CD4-positive, alpha-beta T cell (primary cell): ENCODE data around the gene PIK3R6. TPM values are rescaled to one million over a fixed set of nuclear protein-coding genes. Genes with fewer than 3 reads are reported as not detected.
"Not testable (repeated sequence)": the region's sequence is repeated elsewhere in the genome, so short reads cannot be mapped to it uniquely, and the experiment has no call there.

ENCODE experiments used
- ATAC-seq: fragments of 200-7000 bp; cut with Tn5 transposase; one replicate; pipeline ENCODE4 v1.10.0; 2022; ENCODE audit warnings: mild to moderate bottlenecking; ENCODE audit not compliant: poor library complexity
- CTCF ChIA-PET: fragments of 350-600 bp; sonication (Branson Sonifier 250); formaldehyde crosslinking; loops from one replicate; lab custom pipeline; 2021; ENCODE audit warnings: antibody characterized with exemption, inconsistent platforms; lab: Charles Lee
- POLR2A ChIA-PET: fragments of 350-600 bp; sonication (Branson Sonifier 250); formaldehyde crosslinking; loops from one replicate; lab custom pipeline; 2021; ENCODE audit warnings: antibody characterized with exemption, inconsistent platforms; lab: Charles Lee
- DNase-seq, 14 experiments: peaks; one replicate each; pipeline ENCODE4 v3.0.0-alpha.2; 2013 to 2020; ENCODE audit warnings: mixed read lengths in 2 of 14
- H3K27ac ChIP-seq, 2 donors: one replicate each; pipeline versions ENCODE4 v1.5.1 to v1.7.0; 2013; ENCODE audit warnings: low read length in 2 of 2, low read depth in 1 of 2, mild to moderate bottlenecking in 1 of 2
- H3K27me3 ChIP-seq, 2 experiments: 1 replicate in 1 of 2; 2 replicates in 1 of 2; pipeline versions ENCODE4 v1.6.1 to v1.7.0; 2013; ENCODE audit warnings: low read length in 2 of 2, control low read depth in 1 of 2, mild to moderate bottlenecking in 1 of 2, moderate library complexity in 1 of 2; ENCODE audit not compliant: insufficient read depth in 2 of 2, control insufficient read depth in 1 of 2
- H3K36me3 ChIP-seq: one replicate; pipeline ENCODE4 v1.6.1; 2013; ENCODE audit warnings: low read length, control low read depth; ENCODE audit not compliant: insufficient read depth
- H3K4me1 ChIP-seq: one replicate; pipeline ENCODE4 v1.6.1; 2013; ENCODE audit warnings: low read length, control low read depth; ENCODE audit not compliant: insufficient read depth
- H3K4me3 ChIP-seq: one replicate; pipeline ENCODE4 v1.5.1; 2013; ENCODE audit warnings: mild to moderate bottlenecking, low read length, moderate library complexity
- H3K9me3 ChIP-seq, 2 experiments: 1 replicate in 1 of 2; 2 replicates in 1 of 2; pipeline versions ENCODE4 v1.6.1 to v1.7.0; 2013; ENCODE audit warnings: low read length in 2 of 2, mild to moderate bottlenecking in 2 of 2, control low read depth in 1 of 2, moderate library complexity in 1 of 2; ENCODE audit not compliant: control insufficient read depth in 1 of 2, insufficient read depth in 1 of 2
- H3K27ac Mint-ChIP-seq: one replicate; pipeline ENCODE4 v1.8.0; 2020; ENCODE audit warnings: mixed read lengths
- H3K27me3 Mint-ChIP-seq: one replicate; pipeline ENCODE4 v1.8.0; 2021; ENCODE audit warnings: mixed read lengths
- H3K36me3 Mint-ChIP-seq: one replicate; pipeline ENCODE4 v1.8.0; 2021; ENCODE audit warnings: low read depth, mixed read lengths
- H3K4me1 Mint-ChIP-seq: one replicate; pipeline ENCODE4 v1.8.0; 2021; ENCODE audit warnings: low read depth, mixed read lengths
- H3K4me3 Mint-ChIP-seq: one replicate; pipeline ENCODE4 v1.8.0; 2020; ENCODE audit warnings: mild to moderate bottlenecking, mixed read lengths
- H3K9me3 Mint-ChIP-seq: one replicate; pipeline ENCODE4 v1.8.0; 2020; ENCODE audit warnings: mixed read lengths
- intact Hi-C, 2 experiments: fragments of 100-400 bp; cut with DNase I in 1 of 2; cut with micrococcal nuclease in 1 of 2; formaldehyde crosslinking; loops; one replicate each; pipeline versions ENCODE4 v1.15.1 to v1.9.0; 2023 to 2025; cut with DNase I, micrococcal nuclease
- total RNA-seq, 174 experiments: library from RNA in 2 of 174; stranded (reverse) in 2 of 174; gene quantifications; one replicate each; pipeline ENCODE4 v1.2.3 and lab custom pipeline; 2021 to 2026
- TF ChIP-seq, protein P1 (sequence below): fragments of 200-600 bp; IDR thresholded peaks from one replicate; pipeline ENCODE4 v1.8.0; 2022; ENCODE audit warnings: antibody characterized with exemption, mild to moderate bottlenecking

The PIK3R6 gene
- total RNA-seq, 2 experiments from 2014 or later: 0.50 to 0.60 TPM

DNA sequence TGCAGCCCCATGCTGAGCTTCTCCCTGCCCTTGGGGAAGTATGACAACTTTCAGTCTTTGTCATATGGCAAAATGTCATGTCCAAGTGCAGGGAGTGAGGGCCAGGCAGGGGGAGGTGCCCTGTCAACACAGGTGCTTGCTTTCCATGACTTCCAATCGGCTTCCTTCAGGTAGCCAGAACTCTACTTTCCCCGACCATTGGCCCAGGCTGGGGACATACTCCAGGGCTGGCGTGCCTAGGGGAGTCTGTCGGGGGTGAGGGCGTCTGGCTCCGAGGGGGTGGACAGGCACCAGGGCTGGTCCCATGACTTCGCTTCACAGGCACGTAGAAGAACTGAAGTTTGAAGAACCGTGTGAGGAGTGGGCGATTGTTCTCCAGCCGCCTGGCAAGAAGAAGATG lies 19.8 kb upstream of the PIK3R6 start:
- Histone ChIP-seq H3K9me3 (peaks cover 0 to 9% of the 10 kb centered on the region in 2 experiments), H3K27ac (no peak overlapping the region), H3K27me3 (no peaks in the 10 kb centered on the region), H3K4me1 (peaks cover 5% of the 10 kb centered on the region), H3K4me3 (no peak overlapping the region), H3K36me3 (peaks cover 87% of the 10 kb centered on the region)
- intact Hi-C loops: no loop called here
- POLR2A ChIA-PET: no interaction called here
- H3K27me3 Mint-ChIP-seq: no peaks in the 10 kb centered on the region
- no peak overlapping the region for H3K27ac Mint-ChIP-seq
- ATAC-seq (no peak), DNase-seq (no peak)
- H3K4me1 Mint-ChIP-seq: peaks cover 2% of the 10 kb centered on the region
- no peak overlapping the region for H3K4me3 Mint-ChIP-seq
- H3K9me3 Mint-ChIP-seq: no peaks in the 10 kb centered on the region
- H3K36me3 Mint-ChIP-seq: peaks cover 79% of the 10 kb centered on the region
- CTCF ChIA-PET: no interaction called here
- TF ChIP-seq, protein P1, sequence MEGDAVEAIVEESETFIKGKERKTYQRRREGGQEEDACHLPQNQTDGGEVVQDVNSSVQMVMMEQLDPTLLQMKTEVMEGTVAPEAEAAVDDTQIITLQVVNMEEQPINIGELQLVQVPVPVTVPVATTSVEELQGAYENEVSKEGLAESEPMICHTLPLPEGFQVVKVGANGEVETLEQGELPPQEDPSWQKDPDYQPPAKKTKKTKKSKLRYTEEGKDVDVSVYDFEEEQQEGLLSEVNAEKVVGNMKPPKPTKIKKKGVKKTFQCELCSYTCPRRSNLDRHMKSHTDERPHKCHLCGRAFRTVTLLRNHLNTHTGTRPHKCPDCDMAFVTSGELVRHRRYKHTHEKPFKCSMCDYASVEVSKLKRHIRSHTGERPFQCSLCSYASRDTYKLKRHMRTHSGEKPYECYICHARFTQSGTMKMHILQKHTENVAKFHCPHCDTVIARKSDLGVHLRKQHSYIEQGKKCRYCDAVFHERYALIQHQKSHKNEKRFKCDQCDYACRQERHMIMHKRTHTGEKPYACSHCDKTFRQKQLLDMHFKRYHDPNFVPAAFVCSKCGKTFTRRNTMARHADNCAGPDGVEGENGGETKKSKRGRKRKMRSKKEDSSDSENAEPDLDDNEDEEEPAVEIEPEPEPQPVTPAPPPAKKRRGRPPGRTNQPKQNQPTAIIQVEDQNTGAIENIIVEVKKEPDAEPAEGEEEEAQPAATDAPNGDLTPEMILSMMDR: no peak

DNA sequence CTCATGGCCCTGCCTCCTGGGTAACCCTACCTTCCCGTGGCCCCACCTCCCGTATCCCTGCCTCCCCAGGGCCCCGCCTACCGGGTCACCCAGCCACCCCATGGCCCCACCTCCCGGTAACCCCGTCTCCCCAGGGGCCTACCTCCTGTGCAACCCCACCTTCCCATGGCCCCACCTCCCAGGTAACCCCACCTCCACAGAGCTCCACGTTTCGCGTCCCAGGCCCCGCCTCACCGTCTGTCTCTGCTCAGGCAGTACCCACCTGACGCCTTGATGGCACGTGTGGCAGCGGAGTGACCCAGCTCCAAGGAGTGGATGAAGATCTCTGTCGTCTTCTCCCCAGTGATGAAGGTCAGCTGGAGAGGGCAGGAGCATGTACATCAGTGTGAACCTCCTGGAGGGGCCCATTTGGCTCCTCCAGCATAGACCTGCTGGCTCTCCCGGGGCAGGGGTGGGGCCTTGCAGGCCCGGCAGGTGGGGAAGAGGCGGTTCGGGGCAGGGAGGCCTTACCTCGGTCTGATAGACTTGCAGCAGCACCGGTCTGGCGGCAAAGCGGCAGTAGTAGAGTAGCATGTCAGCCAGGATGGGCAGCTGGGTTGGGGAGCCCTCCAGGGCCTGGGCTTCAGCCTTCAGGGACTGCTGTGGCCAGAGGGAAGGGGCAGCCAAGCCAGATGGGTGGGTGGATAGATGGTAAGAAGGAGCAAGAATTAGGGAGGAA lies 18.7 kb upstream of the PIK3R6 start:
- H3K4me1 Mint-ChIP-seq: no peaks in the 10 kb centered on the region
- H3K27me3 Mint-ChIP-seq: no peaks in the 10 kb centered on the region
- no peak for ATAC-seq
- peak overlapping the region; percentile 14 for H3K27ac Mint-ChIP-seq
- ChIA-PET CTCF (no interaction called here), POLR2A (no interaction called here)
- H3K36me3 Mint-ChIP-seq: peaks cover 82% of the 10 kb centered on the region
- H3K27ac ChIP-seq: peak overlapping the region in 1 of 2 donors; percentile 44
- no peaks in the 10 kb centered on the region for H3K27me3 ChIP-seq
- H3K36me3 ChIP-seq: peaks cover 89% of the 10 kb centered on the region
- H3K4me3 Mint-ChIP-seq: no peak overlapping the region
- DNase-seq: peak in 1 of 14 experiments; percentile 42
- H3K9me3 ChIP-seq: peaks cover 0 to 9% of the 10 kb centered on the region in 2 experiments
- H3K4me3 ChIP-seq: no peak overlapping the region
- TF ChIP-seq, protein P1: no peak
- peaks cover 5% of the 10 kb centered on the region for H3K4me1 ChIP-seq
- H3K9me3 Mint-ChIP-seq: no peaks in the 10 kb centered on the region
- intact Hi-C loops: no loop called here

DNA sequence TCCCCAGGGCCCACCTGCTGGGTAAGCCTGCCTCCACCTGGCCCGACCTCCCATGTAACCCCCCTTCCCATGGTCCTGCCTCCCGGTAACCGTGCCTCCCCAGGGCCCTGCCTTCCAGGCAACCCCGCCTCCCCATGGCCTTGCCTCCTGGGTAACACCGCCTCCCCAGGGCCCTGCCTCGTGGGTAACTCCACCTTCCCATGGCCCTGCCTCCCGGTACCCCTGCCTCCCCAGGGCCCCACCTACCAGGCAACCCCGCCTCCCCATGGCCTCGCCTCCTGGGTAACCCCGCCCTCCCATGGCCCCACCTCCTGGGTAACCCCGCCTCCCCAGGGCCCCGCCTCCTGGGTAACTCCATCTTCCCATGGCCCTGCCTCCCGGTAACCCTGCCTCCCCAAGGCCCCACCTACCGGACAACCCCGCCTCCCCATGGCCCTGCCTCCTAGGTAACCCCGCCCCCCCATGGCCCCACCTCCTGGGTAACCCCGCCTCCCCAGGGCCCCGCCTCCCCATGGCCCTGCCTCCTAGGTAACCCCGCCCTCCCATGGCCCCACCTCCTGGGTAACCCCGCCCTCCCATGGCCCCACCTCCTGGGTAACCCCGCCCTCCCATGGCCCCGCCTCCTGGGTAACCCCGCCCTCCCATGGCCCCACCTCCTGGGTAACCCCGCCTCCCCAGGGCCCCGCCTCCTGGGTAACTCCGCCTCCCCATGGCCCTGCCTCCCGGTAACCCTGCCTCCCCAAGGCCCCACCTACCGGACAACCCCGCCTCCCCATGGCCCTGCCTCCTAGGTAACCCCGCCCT lies 17.9 kb upstream of the PIK3R6 start:
- H3K4me3 Mint-ChIP-seq, H3K27me3 ChIP-seq, POLR2A ChIA-PET, H3K27me3 Mint-ChIP-seq, H3K27ac Mint-ChIP-seq, H3K9me3 ChIP-seq, CTCF ChIA-PET, H3K4me1 Mint-ChIP-seq, H3K4me3 ChIP-seq, H3K9me3 Mint-ChIP-seq, intact Hi-C loops, H3K4me1 ChIP-seq: not testable (repeated sequence)
- peak; percentile 80 for ATAC-seq
- DNase-seq: peak in 12 of 14 experiments; percentile 11 to 83 (median 60)
- H3K36me3 Mint-ChIP-seq: peaks cover 88% of the 10 kb centered on the region
- peaks cover 89% of the 10 kb centered on the region for H3K36me3 ChIP-seq
- H3K27ac ChIP-seq: peak overlapping the region; percentile 17 to 47
